MM.1S (cell line): ENCODE measurements around the gene EAPP.
A peak's percentile ranks its signal among the peaks of the same experiment; 100 is the strongest.

Source experiments
- DNase-seq: peaks from one replicate; pipeline ENCODE4 v3.0.0-alpha.2; 2015
- H2AFZ ChIP-seq: fragments of 300-600 bp; sonication (generic); 2 replicates; pipeline ENCODE4 v1.6.0; 2016; ENCODE audit warnings: antibody characterized with exemption, low read length
- H3F3A ChIP-seq: fragments of 300-600 bp; sonication (generic); 2 replicates; pipeline ENCODE4 v1.6.1; 2016; ENCODE audit warnings: mild to moderate bottlenecking, antibody characterized with exemption, low read length, moderate library complexity, mixed read lengths; ENCODE audit not compliant: insufficient read depth
- H3K27ac ChIP-seq: fragments of 300-600 bp; sonication (generic); 2 replicates; pipeline ENCODE4 v1.5.1; 2016; ENCODE audit warnings: mild to moderate bottlenecking, low read length
- H3K27me3 ChIP-seq: fragments of 300-600 bp; sonication (generic); replicated peaks from 2 replicates; pipeline ENCODE4 v1.6.0; 2016; ENCODE audit warnings: low read length; ENCODE audit not compliant: insufficient read depth
- H3K36me3 ChIP-seq: fragments of 300-600 bp; sonication (generic); replicated peaks from 2 replicates; pipeline ENCODE4 v1.6.1; 2016; ENCODE audit warnings: mild to moderate bottlenecking, low read length, mixed read lengths; ENCODE audit not compliant: insufficient read depth
- H3K4me1 ChIP-seq: fragments of 300-600 bp; sonication (generic); 2 replicates; pipeline ENCODE4 v1.6.1; 2016; ENCODE audit warnings: low read length, mixed read lengths
- H3K4me2 ChIP-seq: fragments of 300-600 bp; sonication (generic); 2 replicates; pipeline ENCODE4 v1.6.0; 2016; ENCODE audit warnings: low read depth, low read length
- H3K4me3 ChIP-seq: fragments of 300-600 bp; sonication (generic); 2 replicates; pipeline ENCODE4 v1.5.1; 2016; ENCODE audit warnings: low read length, mixed read lengths
- H3K79me2 ChIP-seq: fragments of 300-600 bp; sonication (generic); 2 replicates; pipeline ENCODE4 v1.6.1; 2016; ENCODE audit warnings: mixed run types, low read length, mixed read lengths
- H3K9ac ChIP-seq: fragments of 300-600 bp; sonication (generic); 2 replicates; pipeline ENCODE4 v1.6.1; 2016; ENCODE audit warnings: low read length, mixed read lengths
- H3K9me2 ChIP-seq: fragments of 300-600 bp; sonication (generic); replicated peaks from 2 replicates; pipeline ENCODE4 v1.6.1; 2016; ENCODE audit warnings: mild to moderate bottlenecking, low read length, mixed read lengths; ENCODE audit not compliant: insufficient read depth
- H3K9me3 ChIP-seq: fragments of 300-600 bp; sonication (generic); replicated peaks from 2 replicates; pipeline ENCODE4 v1.6.1; 2016; ENCODE audit warnings: mild to moderate bottlenecking, low read length, mixed read lengths; ENCODE audit not compliant: insufficient read depth
- H4K20me1 ChIP-seq: fragments of 300-600 bp; sonication (generic); 2 replicates; pipeline ENCODE4 v1.6.1; 2016; ENCODE audit warnings: mild to moderate bottlenecking, low read length, moderate library complexity, mixed read lengths; ENCODE audit not compliant: insufficient read depth
- EZH2 ChIP-seq: fragments of 300-600 bp; sonication (generic); optimal IDR thresholded peaks from 2 replicates; pipeline ENCODE3; 2017; ENCODE audit warnings: low read depth, mild to moderate bottlenecking, antibody characterized with exemption, low read length, mixed read lengths
- EZH2phosphoT487 ChIP-seq: fragments of 300-600 bp; sonication (generic); IDR thresholded peaks from 2 replicates; pipeline ENCODE4 v1.6.1; 2018; ENCODE audit warnings: antibody characterized with exemption, low read length
- TF ChIP-seq, protein P1 (sequence below): fragments of 300-600 bp; sonication (generic); IDR thresholded peaks from 2 replicates; pipeline ENCODE4 v1.5.1; 2016; ENCODE audit warnings: antibody characterized with exemption, low read length, mixed read lengths

The EAPP gene

DNA sequence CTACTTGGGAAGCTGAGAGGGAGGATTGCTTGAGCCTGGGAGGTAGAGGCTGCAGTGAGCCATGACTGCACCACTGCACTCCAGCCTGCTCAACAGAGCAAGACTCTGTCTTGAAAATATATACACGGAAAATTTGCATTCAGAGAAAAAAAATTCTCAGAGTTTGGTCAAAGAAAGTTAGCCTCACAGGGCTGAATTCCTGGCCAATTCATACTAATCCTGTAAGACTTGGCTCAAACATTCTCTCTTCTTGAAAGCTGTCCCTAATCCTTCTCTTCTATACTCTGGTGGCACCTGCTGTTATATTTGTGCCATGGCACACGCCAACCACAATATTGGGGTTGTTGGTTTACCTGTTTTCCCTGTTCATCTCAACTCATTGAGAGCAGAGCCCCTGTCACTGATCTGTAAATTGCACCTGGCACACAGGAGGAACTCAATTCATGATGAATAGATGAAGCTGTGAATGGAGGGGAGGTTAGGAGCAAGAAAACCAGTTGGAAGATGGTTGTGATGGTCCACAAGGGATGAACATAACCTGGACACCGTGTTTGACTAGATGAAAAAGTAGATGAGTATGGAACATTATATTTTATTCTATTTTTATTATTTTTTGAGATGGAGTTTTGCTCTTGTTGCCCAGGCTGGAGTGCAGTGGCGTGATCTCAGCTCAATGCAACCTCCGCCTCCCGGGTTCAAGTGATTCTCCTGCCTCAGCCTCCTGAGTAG lies 40.7 kb downstream of the EAPP start:
- H3K27ac ChIP-seq, result no peak overlapping the region
- H3F3A ChIP-seq, result no peaks in the 10 kb centered on the region
- no peak overlapping the region for H3K4me2 ChIP-seq
- no peaks in the 10 kb centered on the region for H3K9me2 ChIP-seq
- H3K4me1 ChIP-seq, result no peaks in the 10 kb centered on the region
- no peak for DNase-seq
- H3K79me2 ChIP-seq, result no peaks in the 10 kb centered on the region
- no peaks in the 10 kb centered on the region for H3K36me3 ChIP-seq
- no peak overlapping the region for H3K4me3 ChIP-seq
- H4K20me1 ChIP-seq, result no peaks in the 10 kb centered on the region
- H3K27me3 ChIP-seq, result no peaks in the 10 kb centered on the region
- no peak overlapping the region for H2AFZ ChIP-seq
- TF ChIP-seq EZH2phosphoT487, result no peak
- TF ChIP-seq, protein P1, sequence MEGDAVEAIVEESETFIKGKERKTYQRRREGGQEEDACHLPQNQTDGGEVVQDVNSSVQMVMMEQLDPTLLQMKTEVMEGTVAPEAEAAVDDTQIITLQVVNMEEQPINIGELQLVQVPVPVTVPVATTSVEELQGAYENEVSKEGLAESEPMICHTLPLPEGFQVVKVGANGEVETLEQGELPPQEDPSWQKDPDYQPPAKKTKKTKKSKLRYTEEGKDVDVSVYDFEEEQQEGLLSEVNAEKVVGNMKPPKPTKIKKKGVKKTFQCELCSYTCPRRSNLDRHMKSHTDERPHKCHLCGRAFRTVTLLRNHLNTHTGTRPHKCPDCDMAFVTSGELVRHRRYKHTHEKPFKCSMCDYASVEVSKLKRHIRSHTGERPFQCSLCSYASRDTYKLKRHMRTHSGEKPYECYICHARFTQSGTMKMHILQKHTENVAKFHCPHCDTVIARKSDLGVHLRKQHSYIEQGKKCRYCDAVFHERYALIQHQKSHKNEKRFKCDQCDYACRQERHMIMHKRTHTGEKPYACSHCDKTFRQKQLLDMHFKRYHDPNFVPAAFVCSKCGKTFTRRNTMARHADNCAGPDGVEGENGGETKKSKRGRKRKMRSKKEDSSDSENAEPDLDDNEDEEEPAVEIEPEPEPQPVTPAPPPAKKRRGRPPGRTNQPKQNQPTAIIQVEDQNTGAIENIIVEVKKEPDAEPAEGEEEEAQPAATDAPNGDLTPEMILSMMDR, result peak; percentile 46
- no peak for TF ChIP-seq EZH2
- no peaks in the 10 kb centered on the region for H3K9me3 ChIP-seq
- no peak overlapping the region for H3K9ac ChIP-seq

DNA sequence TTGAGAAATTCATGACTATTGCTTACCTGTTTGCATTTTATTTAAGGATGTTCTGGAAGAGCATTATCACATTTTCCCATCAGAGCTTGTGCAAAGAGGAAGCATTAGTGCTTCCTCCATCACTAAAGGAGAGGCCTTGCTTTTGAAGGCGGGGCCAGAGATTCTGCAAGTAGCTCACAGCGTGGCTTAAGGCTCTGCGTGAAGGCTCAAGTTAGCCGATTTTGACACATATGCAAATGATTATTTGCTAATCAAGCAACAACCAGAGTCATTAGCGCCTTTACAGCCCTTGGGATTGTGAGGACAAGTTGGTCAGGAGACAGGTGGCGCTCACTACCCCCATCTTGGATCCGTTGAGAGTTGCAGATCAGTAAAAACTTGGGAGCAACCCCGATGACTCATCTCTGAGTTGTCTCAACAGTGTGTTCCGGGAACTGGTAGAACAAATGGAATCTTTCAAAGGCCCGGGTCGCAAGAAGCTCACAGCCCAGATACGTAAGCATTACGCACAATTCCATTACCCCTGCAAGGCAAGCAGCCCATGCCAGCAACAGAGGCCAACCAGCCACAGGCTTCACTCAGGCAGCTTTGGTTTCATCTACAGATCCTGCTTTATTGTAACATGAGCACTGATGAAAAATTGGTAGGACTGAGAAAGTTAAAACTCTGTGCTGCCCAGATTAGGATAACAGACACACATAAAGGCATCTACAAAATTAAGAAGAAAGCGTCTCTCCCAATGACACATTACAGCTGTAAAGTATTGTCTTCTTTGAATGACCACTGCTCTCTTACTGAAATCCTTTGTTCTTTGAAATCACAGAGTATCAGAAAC lies 42.6 kb downstream of the EAPP start:
- no peaks in the 10 kb centered on the region for H3K9me3 ChIP-seq
- no peaks in the 10 kb centered on the region for H4K20me1 ChIP-seq
- no peak overlapping the region for H3K4me3 ChIP-seq
- no peak overlapping the region for H3K4me2 ChIP-seq
- no peak for DNase-seq
- no peaks in the 10 kb centered on the region for H3K4me1 ChIP-seq
- H3K79me2 ChIP-seq, result no peaks in the 10 kb centered on the region
- no peak overlapping the region for H3K27ac ChIP-seq
- TF ChIP-seq EZH2, result no peak
- no peak for TF ChIP-seq EZH2phosphoT487
- TF ChIP-seq, protein P1, result no peak
- H3K9ac ChIP-seq, result no peak overlapping the region
- no peaks in the 10 kb centered on the region for H3F3A ChIP-seq
- H2AFZ ChIP-seq, result no peak overlapping the region
- H3K9me2 ChIP-seq, result no peaks in the 10 kb centered on the region
- no peaks in the 10 kb centered on the region for H3K36me3 ChIP-seq
- no peaks in the 10 kb centered on the region for H3K27me3 ChIP-seq

DNA sequence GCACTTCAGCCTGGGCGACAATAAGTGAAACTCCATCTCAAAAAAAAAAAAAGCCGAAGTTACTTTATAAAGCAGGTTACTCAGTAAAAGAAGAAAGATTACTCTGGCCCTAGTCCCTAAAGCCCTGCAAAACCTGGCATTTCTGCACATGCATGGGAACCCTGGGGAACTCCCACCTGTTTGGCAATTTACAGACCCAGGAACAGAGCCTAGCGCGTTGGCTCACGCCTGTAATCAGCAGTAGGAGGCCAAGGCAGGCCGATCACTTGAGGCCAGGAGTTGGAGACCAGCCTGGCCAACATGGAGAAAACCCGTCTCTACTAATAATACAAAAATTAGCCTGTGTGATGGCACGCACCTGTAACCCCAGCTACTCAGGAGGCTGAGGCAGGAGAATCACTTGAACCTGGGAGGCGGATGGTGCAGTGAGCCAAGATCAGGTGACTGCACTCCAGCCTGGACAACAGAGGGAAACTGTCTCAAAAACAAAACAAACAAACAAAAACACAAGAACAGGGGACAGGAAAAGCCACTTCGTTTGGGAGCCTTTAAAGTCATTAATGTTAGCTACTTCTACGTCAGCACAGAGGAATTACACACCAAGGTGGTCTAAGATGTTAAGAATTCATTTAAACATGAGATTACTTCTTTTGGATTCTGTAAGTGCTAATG lies 43.4 kb downstream of the EAPP start:
- no peaks in the 10 kb centered on the region for H3K36me3 ChIP-seq
- no peaks in the 10 kb centered on the region for H4K20me1 ChIP-seq
- no peaks in the 10 kb centered on the region for H3K4me1 ChIP-seq
- DNase-seq, result no peak
- no peak overlapping the region for H3K4me3 ChIP-seq
- H3F3A ChIP-seq, result no peaks in the 10 kb centered on the region
- no peak overlapping the region for H2AFZ ChIP-seq
- H3K27ac ChIP-seq, result no peak overlapping the region
- TF ChIP-seq, protein P1, result no peak
- TF ChIP-seq EZH2 (no peak), EZH2phosphoT487 (no peak)
- H3K9me3 ChIP-seq, result no peaks in the 10 kb centered on the region
- no peaks in the 10 kb centered on the region for H3K9me2 ChIP-seq
- H3K79me2 ChIP-seq, result no peaks in the 10 kb centered on the region
- no peak overlapping the region for H3K9ac ChIP-seq
- no peak overlapping the region for H3K4me2 ChIP-seq
- H3K27me3 ChIP-seq, result no peaks in the 10 kb centered on the region
